ENCODE data around the gene ERBB3.
"Not testable (repeated sequence)": the region's sequence is repeated elsewhere in the genome, so short reads cannot be mapped to it uniquely, and the experiment has no call there.

Gene ERBB3

GRCh38 chr12:56116267-56117081 is 36.5 kb downstream of the ERBB3 start, which contains the start of gene RPL41:
RPL41 (plus strand) TSS chr12:56116633.
- Histone ChIP-seq H3K4me1 (ENCODE audit: insufficient read depth, poor library complexity, severe bottlenecking) (peaks cover 22% of the 10 kb centered on the region), H3K27ac (ENCODE audit: poor library complexity, severe bottlenecking) (peak within 1 kb of the TSS; percentile 89)

GRCh38 chr12:56117082-56117706 is 37.2 kb downstream of the ERBB3 start:
- Histone ChIP-seq H3K4me1 (ENCODE audit: insufficient read depth, poor library complexity, severe bottlenecking) (peaks cover 22% of the 10 kb centered on the region), H3K27ac (ENCODE audit: poor library complexity, severe bottlenecking) (peak overlapping the region; percentile 89), H3K4me3 (ENCODE audit: severe bottlenecking) (peak overlapping the region; percentile 62), H3K36me3 (ENCODE audit: low read depth) (peaks cover 24% of the 10 kb centered on the region)
- not testable (repeated sequence) for ATAC-seq (ENCODE audit: low read depth); H3K27me3 ChIP-seq (ENCODE audit: insufficient read depth, poor library complexity, severe bottlenecking); H3K9me3 ChIP-seq (ENCODE audit: severe bottlenecking); DNase-seq (ENCODE audit: low spot score)

More at GRCh38 chr12:56116267-56117081, 36.5 kb downstream of the ERBB3 start, which contains the start of gene RPL41:
- Histone ChIP-seq H3K36me3 (ENCODE audit: low read depth) (peaks cover 32% of the 10 kb centered on the region), H3K27me3 (ENCODE audit: insufficient read depth, poor library complexity, severe bottlenecking) (no peaks in the 10 kb centered on the region), H3K9me3 (ENCODE audit: severe bottlenecking) (no peaks in the 10 kb centered on the region), H3K4me3 (ENCODE audit: severe bottlenecking) (peak within 1 kb of the TSS; percentile 62)
- ATAC-seq (ENCODE audit: low read depth) (peak; percentile 32), DNase-seq (ENCODE audit: low spot score) (no peak)
- no peak for TF ChIP-seq CTCF (IDR thresholded peaks at IDR 0.05; ENCODE audit: poor library complexity, severe bottlenecking)

- ATAC-seq (ENCODE audit: low read depth) (peak; percentile 77), DNase-seq (ENCODE audit: low spot score) (peak; percentile 99)
- Histone ChIP-seq H3K36me3 (ENCODE audit: low read depth) (peaks cover 18% of the 10 kb centered on the region), H3K4me1 (ENCODE audit: insufficient read depth, poor library complexity, severe bottlenecking) (peaks cover 22% of the 10 kb centered on the region), H3K27ac (ENCODE audit: poor library complexity, severe bottlenecking) (peak within 1 kb of the TSS; percentile 89), H3K4me3 (ENCODE audit: severe bottlenecking) (peak within 1 kb of the TSS; percentile 62), H3K27me3 (ENCODE audit: insufficient read depth, poor library complexity, severe bottlenecking) (no peaks in the 10 kb centered on the region), H3K9me3 (ENCODE audit: severe bottlenecking) (no peaks in the 10 kb centered on the region)
- TF ChIP-seq CTCF (IDR thresholded peaks at IDR 0.05; ENCODE audit: poor library complexity, severe bottlenecking): peak; percentile 59
Observed at GRCh38 chr12:56117778-56118687, 38.1 kb downstream of the ERBB3 start, which contains the start of gene ZC3H10. ZC3H10 (plus strand) TSS chr12:56118266; CDS start chr12:56120563, 2,297 bp downstream.

GRCh38 chr12:56118688-56119357 is 38.9 kb downstream of the ERBB3 start:
- Histone ChIP-seq H3K27me3 (ENCODE audit: insufficient read depth, poor library complexity, severe bottlenecking) (no peaks in the 10 kb centered on the region), H3K27ac (ENCODE audit: poor library complexity, severe bottlenecking) (peak overlapping the region; percentile 89), H3K9me3 (ENCODE audit: severe bottlenecking) (no peaks in the 10 kb centered on the region), H3K36me3 (ENCODE audit: low read depth) (peaks cover 18% of the 10 kb centered on the region), H3K4me3 (ENCODE audit: severe bottlenecking) (peak overlapping the region; percentile 62), H3K4me1 (ENCODE audit: insufficient read depth, poor library complexity, severe bottlenecking) (peaks cover 22% of the 10 kb centered on the region)
- peak; percentile 8 for ATAC-seq (ENCODE audit: low read depth)
- DNase-seq (ENCODE audit: low spot score): no peak
- no peak for TF ChIP-seq CTCF (IDR thresholded peaks at IDR 0.05; ENCODE audit: poor library complexity, severe bottlenecking)
